Natural killer cell (primary cell): ENCODE data around the gene ITGAE. TPM values are rescaled to one million over a fixed set of nuclear protein-coding genes. Genes with fewer than 3 reads are reported as not detected.

Experiments used
- ATAC-seq, 3 donors: fragments of 150-1000 bp in 2 of 3; fragments of 200-7000 bp in 1 of 3; cut with Tn5 transposase; 1 replicate in 1 of 3; 2 replicates in 2 of 3; pipeline ENCODE4 v1.10.0; 2021; ENCODE audit warnings: mild to moderate bottlenecking in 2 of 3, moderate library complexity in 2 of 3
- DNase-seq, 2 donors: peaks; one replicate each; pipeline versions ENCODE4 v3.0.0 to v3.0.0-alpha.2; 2013 to 2021; ENCODE audit warnings: mixed read lengths in 1 of 2
- H3K27ac ChIP-seq: one replicate; pipeline ENCODE4 v1.5.1; 2013; ENCODE audit warnings: mild to moderate bottlenecking, low read length
- H3K27me3 ChIP-seq: one replicate; pipeline ENCODE4 v1.6.1; 2013; ENCODE audit warnings: low read length; ENCODE audit not compliant: control insufficient read depth, insufficient read depth
- H3K36me3 ChIP-seq: one replicate; pipeline ENCODE4 v1.6.1; 2013; ENCODE audit warnings: low read length; ENCODE audit not compliant: control insufficient read depth, insufficient read depth
- H3K4me1 ChIP-seq: one replicate; pipeline ENCODE4 v1.6.1; 2013; ENCODE audit warnings: low read length; ENCODE audit not compliant: control insufficient read depth, insufficient read depth
- H3K4me3 ChIP-seq: one replicate; pipeline ENCODE4 v1.5.1; 2013; ENCODE audit warnings: low read length
- H3K9me3 ChIP-seq: one replicate; pipeline ENCODE4 v1.6.1; 2013; ENCODE audit warnings: low read length; ENCODE audit not compliant: control insufficient read depth, insufficient read depth
- H3K27ac Mint-ChIP-seq, 2 donors: one replicate each; pipeline ENCODE4 v1.8.0; 2022; ENCODE audit warnings: mild to moderate bottlenecking in 2 of 2, mixed read lengths in 2 of 2, moderate library complexity in 1 of 2
- H3K27me3 Mint-ChIP-seq, 2 donors: one replicate each; pipeline ENCODE4 v1.8.0; 2022; ENCODE audit warnings: low read depth in 2 of 2, mixed read lengths in 2 of 2
- H3K36me3 Mint-ChIP-seq: one replicate; pipeline ENCODE4 v1.8.0; 2022; ENCODE audit warnings: mixed read lengths
- H3K4me1 Mint-ChIP-seq, 2 donors: one replicate each; pipeline ENCODE4 v1.8.0; 2022; ENCODE audit warnings: mixed read lengths in 2 of 2
- H3K4me3 Mint-ChIP-seq: one replicate; pipeline ENCODE4 v1.8.0; 2022; ENCODE audit warnings: mild to moderate bottlenecking, moderate library complexity, mixed read lengths
- H3K9me3 Mint-ChIP-seq, 2 donors: one replicate each; pipeline ENCODE4 v1.8.0; 2022; ENCODE audit warnings: mixed read lengths in 2 of 2
- WGBS: methylation state at CpG from one replicate; pipeline ENCODE4 v1.1.7; 2013; ENCODE audit warnings: missing lambda C conversion rate; ENCODE audit not compliant: insufficient coverage; 5-methylcytosine and 5-hydroxymethylcytosine counted together
- intact Hi-C: fragments of 100-400 bp; cut with micrococcal nuclease; formaldehyde crosslinking; loops from one replicate; pipeline ENCODE4 v1.14.2; 2022
- total RNA-seq, 4 donors: library from RNA; stranded (reverse); fragments of 120-200 nt in 1 of 4; gene quantifications; one replicate each; pipeline versions ENCODE4 v1.2.3 to v1.2.4, GENCODE V29; 2013 to 2022
- TF ChIP-seq, protein P1 (sequence below): fragments of 200-600 bp; IDR thresholded peaks from one replicate; pipeline ENCODE4 v1.8.0; 2022; ENCODE audit warnings: antibody characterized with exemption

The ITGAE gene
- total RNA-seq, 3 donors from 2014 or later (not counting 1 experiment from before 2014, with no cell fraction given): 12.8 to 13.8 (median 13.8) TPM

DNA sequence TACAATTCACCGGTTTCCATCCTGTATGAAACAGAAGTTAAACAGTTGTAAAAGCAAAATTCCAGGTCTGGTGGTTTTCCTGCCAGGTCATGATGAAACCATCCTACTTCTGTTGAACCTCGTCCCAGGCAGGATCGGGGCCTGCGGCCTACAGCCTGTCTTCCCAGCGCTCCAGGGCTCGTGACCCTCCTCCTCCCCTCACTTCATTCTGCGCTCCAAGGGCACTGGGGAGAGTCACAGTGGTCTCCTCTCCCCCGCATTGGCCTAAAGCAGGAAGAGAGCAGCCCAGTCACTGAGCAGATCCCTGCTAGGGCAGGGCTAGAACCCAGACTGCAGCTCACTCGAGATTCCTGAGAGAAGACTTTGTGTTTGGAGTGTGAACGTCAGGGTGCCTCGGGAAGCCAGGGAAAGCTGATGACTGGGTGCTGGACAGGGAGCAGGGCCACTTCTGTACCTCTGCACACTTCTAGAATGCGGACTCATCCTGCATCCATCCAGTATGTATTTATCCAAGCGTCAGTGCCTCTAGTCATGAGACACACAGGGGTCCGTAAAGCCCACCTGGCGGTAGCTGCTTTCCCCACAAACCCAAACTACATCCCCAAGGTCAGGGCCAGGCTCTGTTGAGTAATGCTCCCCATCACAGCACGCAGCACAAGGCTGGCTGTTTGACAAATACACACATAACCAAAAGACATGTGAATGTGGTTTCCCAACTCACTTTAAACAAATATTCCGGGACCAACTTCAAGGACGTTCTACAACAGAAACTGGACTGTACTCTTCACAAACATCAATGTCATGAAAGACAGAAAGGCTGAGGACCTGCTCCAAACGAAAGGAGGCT is 1.7 kb upstream of the ITGAE start:
- peaks cover 5% of the 10 kb centered on the region for H3K36me3 Mint-ChIP-seq
- WGBS: 91% methylated on average over 19 of the region's 19 CpGs
- Histone ChIP-seq H3K36me3 (peaks cover 8% of the 10 kb centered on the region), H3K4me1 (peaks cover 45% of the 10 kb centered on the region), H3K27ac (no peak overlapping the region), H3K9me3 (no peaks in the 10 kb centered on the region), H3K4me3 (no peak overlapping the region), H3K27me3 (no peaks in the 10 kb centered on the region)
- H3K4me1 Mint-ChIP-seq: peaks cover 14 to 22% of the 10 kb centered on the region in 2 donors
- TF ChIP-seq, protein P1, sequence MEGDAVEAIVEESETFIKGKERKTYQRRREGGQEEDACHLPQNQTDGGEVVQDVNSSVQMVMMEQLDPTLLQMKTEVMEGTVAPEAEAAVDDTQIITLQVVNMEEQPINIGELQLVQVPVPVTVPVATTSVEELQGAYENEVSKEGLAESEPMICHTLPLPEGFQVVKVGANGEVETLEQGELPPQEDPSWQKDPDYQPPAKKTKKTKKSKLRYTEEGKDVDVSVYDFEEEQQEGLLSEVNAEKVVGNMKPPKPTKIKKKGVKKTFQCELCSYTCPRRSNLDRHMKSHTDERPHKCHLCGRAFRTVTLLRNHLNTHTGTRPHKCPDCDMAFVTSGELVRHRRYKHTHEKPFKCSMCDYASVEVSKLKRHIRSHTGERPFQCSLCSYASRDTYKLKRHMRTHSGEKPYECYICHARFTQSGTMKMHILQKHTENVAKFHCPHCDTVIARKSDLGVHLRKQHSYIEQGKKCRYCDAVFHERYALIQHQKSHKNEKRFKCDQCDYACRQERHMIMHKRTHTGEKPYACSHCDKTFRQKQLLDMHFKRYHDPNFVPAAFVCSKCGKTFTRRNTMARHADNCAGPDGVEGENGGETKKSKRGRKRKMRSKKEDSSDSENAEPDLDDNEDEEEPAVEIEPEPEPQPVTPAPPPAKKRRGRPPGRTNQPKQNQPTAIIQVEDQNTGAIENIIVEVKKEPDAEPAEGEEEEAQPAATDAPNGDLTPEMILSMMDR: no peak
- peaks cover 0 to 12% of the 10 kb centered on the region in 2 donors for H3K27me3 Mint-ChIP-seq
- no peak for ATAC-seq
- no peak for DNase-seq
- no peak overlapping the region for H3K27ac Mint-ChIP-seq
- H3K4me3 Mint-ChIP-seq: no peak overlapping the region
- no peaks in the 10 kb centered on the region for H3K9me3 Mint-ChIP-seq
- intact Hi-C loops: no loop called here

DNA sequence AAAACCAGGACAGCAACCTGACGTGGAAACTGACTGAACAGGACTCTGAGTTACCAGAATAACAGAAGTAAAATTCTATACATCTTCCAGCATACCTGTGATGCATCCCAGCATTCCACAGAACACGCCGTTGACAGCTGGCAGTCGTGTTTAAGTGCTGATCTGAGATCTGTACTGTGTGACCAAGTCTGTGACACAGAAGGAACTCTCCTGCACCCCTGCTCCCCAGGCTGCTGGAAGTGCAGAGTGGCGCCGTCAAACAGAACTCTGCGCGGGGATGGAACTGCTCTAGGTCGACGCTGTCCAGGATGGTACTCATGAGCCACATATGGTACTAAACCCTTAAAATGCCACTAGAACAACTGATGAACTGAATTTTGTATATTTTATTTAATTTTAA is 804 bp upstream of the ITGAE start:
- H3K27ac ChIP-seq: no peak overlapping the region
- peaks cover 2% of the 10 kb centered on the region for H3K36me3 ChIP-seq
- H3K9me3 ChIP-seq: no peaks in the 10 kb centered on the region
- TF ChIP-seq, protein P1: no peak
- DNase-seq (no peak), ATAC-seq (no peak)
- no peaks in the 10 kb centered on the region for H3K9me3 Mint-ChIP-seq
- H3K4me1 ChIP-seq: peaks cover 51% of the 10 kb centered on the region
- peaks cover 20 to 27% of the 10 kb centered on the region in 2 donors for H3K4me1 Mint-ChIP-seq
- H3K27me3 ChIP-seq: no peaks in the 10 kb centered on the region
- peaks cover 0 to 12% of the 10 kb centered on the region in 2 donors for H3K27me3 Mint-ChIP-seq
- intact Hi-C loops: no loop called here
- WGBS: 97% methylated on average over 10 of the region's 10 CpGs
- no peak overlapping the region for H3K4me3 ChIP-seq
- H3K36me3 Mint-ChIP-seq: no peaks in the 10 kb centered on the region
- no peak overlapping the region for H3K4me3 Mint-ChIP-seq
- H3K27ac Mint-ChIP-seq: no peak overlapping the region

DNA sequence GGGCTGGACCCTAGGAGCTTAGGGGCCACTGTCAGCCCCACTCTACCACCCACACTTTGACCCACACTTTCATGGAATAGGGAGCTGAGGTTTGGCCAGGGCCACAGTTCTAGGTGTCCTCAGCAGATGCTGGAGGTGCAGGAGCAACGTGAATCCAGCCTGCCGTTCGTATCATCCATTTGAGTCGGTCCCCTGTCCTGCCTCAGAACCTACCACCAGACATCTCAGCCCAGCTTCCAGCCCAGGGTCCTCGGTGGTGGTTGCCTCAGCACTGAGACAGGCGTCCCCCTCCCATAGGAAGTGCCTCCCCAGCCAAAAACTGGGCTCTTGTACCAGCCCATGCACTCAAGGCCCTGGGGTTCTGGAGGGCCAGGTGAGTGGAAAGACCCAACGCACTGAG is 359 bp upstream of the ITGAE start:
- peaks cover 0 to 12% of the 10 kb centered on the region in 2 donors for H3K27me3 Mint-ChIP-seq
- H3K36me3 Mint-ChIP-seq: no peaks in the 10 kb centered on the region
- H3K9me3 Mint-ChIP-seq: no peaks in the 10 kb centered on the region
- DNase-seq (no peak), ATAC-seq (no peak)
- Histone ChIP-seq H3K4me1 (peaks cover 56% of the 10 kb centered on the region), H3K27me3 (no peaks in the 10 kb centered on the region), H3K27ac (no peak overlapping the region), H3K36me3 (no peaks in the 10 kb centered on the region), H3K9me3 (no peaks in the 10 kb centered on the region), H3K4me3 (no peak overlapping the region)
- TF ChIP-seq, protein P1: no peak
- no peak overlapping the region for H3K27ac Mint-ChIP-seq
- peaks cover 24 to 31% of the 10 kb centered on the region in 2 donors for H3K4me1 Mint-ChIP-seq
- H3K4me3 Mint-ChIP-seq: no peak overlapping the region
- 94% methylated on average over 7 of the region's 7 CpGs for WGBS
- intact Hi-C loops: no loop called here
